ENCODE measurements around the gene BTD. TPM values are rescaled to one million over a fixed set of nuclear protein-coding genes. Genes with fewer than 3 reads are reported as not detected.
A peak's percentile ranks its signal among the peaks of the same experiment; 100 is the strongest.

Gene BTD
- total and polyA plus RNA-seq, 10 of the 15 experiments (the other 5 are each of a cell fraction or from before 2014, with no cell fraction given), result 3.4 to 10.3 (median 5.0) TPM

DNA sequence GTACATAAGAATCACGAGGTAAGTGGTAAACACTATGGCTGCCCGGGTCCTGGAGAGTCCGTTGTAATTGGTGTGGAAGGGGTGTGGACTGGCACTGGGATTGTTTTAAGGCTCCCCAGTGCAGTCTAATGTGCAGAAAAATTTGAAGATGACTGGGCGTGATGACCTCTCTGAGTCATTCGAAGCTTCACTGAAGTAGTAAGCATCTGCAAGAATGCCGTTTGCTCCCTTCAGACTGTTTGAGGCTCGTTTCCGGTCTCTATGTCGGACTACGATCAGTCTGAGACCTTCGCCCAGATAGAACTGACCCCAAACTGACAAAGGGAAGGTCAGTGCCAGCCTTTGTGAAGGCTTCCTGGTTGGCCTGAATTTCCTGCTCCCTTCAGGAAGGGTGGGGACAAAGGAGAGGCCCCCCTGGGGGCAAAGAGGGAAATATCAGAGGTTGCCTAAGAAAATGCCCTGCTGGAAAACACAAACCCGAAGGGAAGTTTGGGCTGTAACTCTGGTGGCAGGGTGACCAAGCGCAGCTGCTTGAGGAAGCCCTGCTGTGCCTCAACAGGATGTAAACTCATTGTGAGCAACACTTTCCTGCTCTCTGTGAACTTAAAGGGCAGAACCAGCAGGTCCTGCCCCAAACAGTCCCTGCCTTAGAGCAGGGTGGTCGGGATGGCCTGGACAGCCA is 34.6 kb downstream of the BTD start (continued):
- TF ChIP-seq, protein P1, sequence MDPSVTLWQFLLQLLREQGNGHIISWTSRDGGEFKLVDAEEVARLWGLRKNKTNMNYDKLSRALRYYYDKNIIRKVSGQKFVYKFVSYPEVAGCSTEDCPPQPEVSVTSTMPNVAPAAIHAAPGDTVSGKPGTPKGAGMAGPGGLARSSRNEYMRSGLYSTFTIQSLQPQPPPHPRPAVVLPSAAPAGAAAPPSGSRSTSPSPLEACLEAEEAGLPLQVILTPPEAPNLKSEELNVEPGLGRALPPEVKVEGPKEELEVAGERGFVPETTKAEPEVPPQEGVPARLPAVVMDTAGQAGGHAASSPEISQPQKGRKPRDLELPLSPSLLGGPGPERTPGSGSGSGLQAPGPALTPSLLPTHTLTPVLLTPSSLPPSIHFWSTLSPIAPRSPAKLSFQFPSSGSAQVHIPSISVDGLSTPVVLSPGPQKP (IDR thresholded peaks at IDR 0.05; ENCODE audit: low read depth, low read length), result no peak
- no peak for TF ChIP-seq TCF7 (IDR thresholded peaks at IDR 0.05; ENCODE audit: borderline replicate concordance)
- TF ChIP-seq EP300 (IDR thresholded peaks at IDR 0.05; ENCODE audit: borderline replicate concordance in 1 of 2, control insufficient read depth in 1 of 2, low read depth in 2 of 2, low read length in 2 of 2), result no peak
- no peak for TF ChIP-seq POLR2AphosphoS2 (IDR thresholded peaks at IDR 0.05; ENCODE audit: low read depth, low read length)
- TF ChIP-seq JUNB (IDR thresholded peaks at IDR 0.05), result peak; percentile 59
- TF ChIP-seq CBX5 (IDR thresholded peaks at IDR 0.05; ENCODE audit: low read depth), result no peak
- TF ChIP-seq, protein P2, sequence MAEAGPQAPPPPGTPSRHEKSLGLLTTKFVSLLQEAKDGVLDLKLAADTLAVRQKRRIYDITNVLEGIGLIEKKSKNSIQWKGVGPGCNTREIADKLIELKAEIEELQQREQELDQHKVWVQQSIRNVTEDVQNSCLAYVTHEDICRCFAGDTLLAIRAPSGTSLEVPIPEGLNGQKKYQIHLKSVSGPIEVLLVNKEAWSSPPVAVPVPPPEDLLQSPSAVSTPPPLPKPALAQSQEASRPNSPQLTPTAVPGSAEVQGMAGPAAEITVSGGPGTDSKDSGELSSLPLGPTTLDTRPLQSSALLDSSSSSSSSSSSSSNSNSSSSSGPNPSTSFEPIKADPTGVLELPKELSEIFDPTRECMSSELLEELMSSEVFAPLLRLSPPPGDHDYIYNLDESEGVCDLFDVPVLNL (IDR thresholded peaks at IDR 0.05; ENCODE audit: low read depth, low read length), result no peak
- TF ChIP-seq CBX3 (IDR thresholded peaks at IDR 0.05; ENCODE audit: borderline replicate concordance, low read depth), result no peak
- peak; percentile 56; the same call in 1 of the 2 replicates for TF ChIP-seq EED (IDR thresholded peaks at IDR 0.05; ENCODE audit: low read depth)
- 0 out of 3 replicates have a peak, but pooled peaks of 1 of the 2 experiments have one; percentile 4 for TF ChIP-seq EGR1 (IDR thresholded peaks at IDR 0.05; ENCODE audit: borderline replicate concordance in 1 of 2, low read depth in 2 of 2, low read length in 2 of 2)
- TF ChIP-seq RAD51 (IDR thresholded peaks at IDR 0.05), result no peak
- TF ChIP-seq, protein P3, sequence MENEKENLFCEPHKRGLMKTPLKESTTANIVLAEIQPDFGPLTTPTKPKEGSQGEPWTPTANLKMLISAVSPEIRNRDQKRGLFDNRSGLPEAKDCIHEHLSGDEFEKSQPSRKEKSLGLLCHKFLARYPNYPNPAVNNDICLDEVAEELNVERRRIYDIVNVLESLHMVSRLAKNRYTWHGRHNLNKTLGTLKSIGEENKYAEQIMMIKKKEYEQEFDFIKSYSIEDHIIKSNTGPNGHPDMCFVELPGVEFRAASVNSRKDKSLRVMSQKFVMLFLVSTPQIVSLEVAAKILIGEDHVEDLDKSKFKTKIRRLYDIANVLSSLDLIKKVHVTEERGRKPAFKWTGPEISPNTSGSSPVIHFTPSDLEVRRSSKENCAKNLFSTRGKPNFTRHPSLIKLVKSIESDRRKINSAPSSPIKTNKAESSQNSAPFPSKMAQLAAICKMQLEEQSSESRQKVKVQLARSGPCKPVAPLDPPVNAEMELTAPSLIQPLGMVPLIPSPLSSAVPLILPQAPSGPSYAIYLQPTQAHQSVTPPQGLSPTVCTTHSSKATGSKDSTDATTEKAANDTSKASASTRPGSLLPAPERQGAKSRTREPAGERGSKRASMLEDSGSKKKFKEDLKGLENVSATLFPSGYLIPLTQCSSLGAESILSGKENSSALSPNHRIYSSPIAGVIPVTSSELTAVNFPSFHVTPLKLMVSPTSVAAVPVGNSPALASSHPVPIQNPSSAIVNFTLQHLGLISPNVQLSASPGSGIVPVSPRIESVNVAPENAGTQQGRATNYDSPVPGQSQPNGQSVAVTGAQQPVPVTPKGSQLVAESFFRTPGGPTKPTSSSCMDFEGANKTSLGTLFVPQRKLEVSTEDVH (IDR thresholded peaks at IDR 0.05; ENCODE audit: low read depth, partially characterized antibody), result no peak
- no peak for TF ChIP-seq NFYA (IDR thresholded peaks at IDR 0.05; ENCODE audit: borderline replicate concordance, low read depth, low read length)
- no peak for TF ChIP-seq TBL1XR1 (IDR thresholded peaks at IDR 0.05; ENCODE audit: low read depth, low read length)
- no peak for TF ChIP-seq LARP7 (IDR thresholded peaks at IDR 0.05)
